GM19099 (cell line): Measurements from ENCODE around the gene LRRC46.

ENCODE experiments used
- POLR2A ChIP-seq: IDR thresholded peaks from 3 replicates; pipeline ENCODE4 v1.6.1; 2011; ENCODE audit warnings: low read depth; ENCODE audit not compliant: insufficient read length; ENCODE audit errors: extremely low read depth

The LRRC46 gene

DNA sequence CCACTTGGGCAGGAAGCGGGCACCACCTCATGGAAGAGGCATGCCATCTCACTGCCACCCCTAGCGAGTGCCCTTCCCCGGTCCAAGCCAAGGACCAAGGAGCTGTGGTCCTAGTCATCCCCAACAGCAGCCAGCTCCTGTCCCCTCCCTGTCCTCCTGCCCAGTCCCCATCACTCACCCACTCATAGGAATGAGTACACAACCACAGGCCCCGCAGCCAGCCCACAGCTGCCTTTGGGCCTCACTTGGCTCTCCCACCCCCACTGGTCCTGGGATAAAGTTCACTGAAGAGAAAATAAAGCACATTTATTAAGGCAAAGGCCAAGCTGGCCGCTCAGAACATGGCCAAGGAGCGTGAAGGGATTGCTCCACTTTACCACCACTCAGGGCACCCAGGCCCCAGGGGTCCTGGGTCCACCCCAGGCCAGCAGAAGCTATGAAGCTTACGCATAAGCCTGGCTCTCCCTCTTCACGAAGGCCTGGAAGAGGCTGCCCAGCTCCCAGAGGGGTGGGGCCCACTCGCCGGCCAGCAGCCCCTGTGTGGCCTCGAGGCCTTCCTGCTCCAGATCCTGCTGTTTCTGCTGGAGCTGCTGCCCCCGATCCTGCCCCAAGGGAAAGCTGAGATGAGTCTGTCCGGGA lies 6.0 kb downstream of the LRRC46 start:
- no peak for TF ChIP-seq POLR2A

DNA sequence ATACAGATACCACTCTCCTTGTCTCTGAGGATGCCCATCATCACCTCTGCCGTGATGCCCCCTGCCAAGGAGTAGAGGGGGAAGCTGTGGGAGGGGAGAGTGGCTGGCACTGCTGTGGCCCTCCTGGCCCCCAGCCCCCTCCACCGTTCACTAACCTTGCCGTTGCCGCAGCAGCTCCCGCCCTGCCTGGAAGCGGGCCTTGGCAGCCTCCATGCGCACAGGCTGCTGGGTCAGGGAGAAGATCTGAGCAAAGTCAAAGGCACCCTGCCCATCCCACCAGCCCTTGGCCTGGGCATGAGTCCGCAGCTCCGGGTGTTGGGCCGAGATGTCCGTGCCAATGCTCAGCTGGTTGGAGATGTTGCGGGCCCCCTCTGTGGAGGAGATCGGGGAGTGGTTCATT lies 7.2 kb downstream of the LRRC46 start:
- TF ChIP-seq POLR2A, result no peak

DNA sequence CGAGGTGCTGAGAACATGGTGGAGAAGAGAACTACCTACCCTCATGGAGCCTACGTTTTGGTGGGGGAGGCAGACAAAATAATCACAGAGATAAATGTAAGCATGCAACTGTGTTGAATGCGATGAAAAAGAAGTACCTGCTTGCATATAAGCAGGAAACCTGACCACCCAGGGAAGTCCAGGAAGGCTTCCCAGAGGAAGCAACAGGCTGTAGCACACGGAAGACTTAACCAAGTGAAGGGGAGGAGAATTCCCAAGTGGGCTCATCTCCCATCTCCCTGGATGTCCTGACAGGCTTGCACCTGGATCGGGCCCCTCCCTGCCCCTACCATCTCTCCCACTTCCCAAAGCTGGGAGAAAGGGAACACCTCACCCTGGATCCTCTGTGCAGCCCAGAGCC lies 7.6 kb downstream of the LRRC46 start:
- no peak for TF ChIP-seq POLR2A

DNA sequence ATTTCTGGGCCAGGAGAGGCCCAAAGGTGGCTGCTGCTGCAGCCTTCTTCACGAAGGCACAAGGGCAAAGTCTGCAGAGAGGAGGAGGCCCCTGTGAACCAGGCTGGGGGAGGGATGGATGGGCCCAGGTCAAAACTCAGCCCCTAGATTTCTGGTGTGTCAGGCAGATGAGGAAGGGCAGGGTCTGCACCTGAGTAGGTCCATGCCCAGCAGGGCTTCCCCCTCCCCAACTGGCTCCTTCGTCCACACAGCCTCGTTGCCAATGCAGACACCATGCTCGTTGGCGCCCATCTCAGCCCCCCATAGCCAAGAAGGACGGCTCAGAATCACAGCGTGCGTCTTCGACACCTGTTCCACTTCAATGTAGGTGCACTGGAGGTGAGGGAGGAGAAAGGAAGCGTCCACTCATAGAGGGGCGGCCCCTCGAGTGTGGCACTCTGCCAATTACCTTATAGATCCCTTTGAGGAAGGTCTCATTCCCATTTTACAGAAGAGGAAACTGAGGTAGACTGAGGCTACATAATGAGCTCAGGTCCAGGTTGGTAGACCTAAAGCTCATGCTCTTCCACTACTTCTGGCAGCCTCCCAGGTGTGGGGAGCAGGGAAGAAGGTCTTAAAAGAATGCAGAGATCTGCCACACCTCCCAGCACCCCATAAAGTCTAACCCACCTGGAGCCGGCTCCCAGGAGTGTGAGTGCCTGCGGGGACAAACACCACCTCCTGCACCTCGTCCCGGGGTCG lies 8.7 kb downstream of the LRRC46 start:
- no peak for TF ChIP-seq POLR2A

DNA sequence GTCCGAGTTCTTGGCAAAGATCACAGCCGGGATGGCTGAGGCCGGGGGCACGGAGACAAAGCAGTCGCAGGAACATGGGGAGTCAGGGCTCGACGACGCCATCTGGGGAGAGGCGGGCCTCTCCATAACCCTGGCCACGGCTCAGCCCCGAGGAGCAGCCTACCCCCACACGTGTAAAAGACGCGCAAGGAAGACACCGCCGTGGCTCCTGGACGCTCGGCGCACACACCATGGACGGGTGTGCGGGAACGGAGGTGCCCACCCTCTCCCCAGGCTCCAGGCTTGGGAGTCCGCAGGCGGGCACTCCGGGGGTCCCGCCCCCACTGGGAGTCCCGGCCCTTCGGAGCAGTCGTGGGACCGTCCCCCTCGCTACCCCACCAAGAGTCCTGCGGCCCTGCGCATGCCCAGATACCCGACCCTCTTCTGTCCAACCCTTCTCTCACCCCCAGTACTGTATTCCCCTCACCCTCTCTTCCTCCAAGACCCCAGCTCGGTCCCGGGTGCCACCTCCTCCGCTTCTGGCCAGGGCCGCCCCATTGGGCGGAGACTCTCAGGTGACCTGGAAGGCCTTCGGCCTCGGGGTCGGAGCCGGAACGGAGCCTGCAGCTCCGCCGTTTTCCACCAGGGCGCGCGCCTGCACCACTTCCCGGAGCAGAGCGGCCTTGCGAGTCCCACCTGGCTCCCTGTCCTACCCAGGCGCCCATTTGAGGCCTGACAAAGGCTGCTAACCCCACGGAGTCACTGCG lies 9.4 kb downstream of the LRRC46 start, which contains the start of gene SCRN2:
TSS of gene SCRN2 (minus strand) at position 532 of the 746 bp plus-strand sequence. CDS start at position 102, 430 bp downstream.
- TF ChIP-seq POLR2A, result peak; percentile 39

DNA sequence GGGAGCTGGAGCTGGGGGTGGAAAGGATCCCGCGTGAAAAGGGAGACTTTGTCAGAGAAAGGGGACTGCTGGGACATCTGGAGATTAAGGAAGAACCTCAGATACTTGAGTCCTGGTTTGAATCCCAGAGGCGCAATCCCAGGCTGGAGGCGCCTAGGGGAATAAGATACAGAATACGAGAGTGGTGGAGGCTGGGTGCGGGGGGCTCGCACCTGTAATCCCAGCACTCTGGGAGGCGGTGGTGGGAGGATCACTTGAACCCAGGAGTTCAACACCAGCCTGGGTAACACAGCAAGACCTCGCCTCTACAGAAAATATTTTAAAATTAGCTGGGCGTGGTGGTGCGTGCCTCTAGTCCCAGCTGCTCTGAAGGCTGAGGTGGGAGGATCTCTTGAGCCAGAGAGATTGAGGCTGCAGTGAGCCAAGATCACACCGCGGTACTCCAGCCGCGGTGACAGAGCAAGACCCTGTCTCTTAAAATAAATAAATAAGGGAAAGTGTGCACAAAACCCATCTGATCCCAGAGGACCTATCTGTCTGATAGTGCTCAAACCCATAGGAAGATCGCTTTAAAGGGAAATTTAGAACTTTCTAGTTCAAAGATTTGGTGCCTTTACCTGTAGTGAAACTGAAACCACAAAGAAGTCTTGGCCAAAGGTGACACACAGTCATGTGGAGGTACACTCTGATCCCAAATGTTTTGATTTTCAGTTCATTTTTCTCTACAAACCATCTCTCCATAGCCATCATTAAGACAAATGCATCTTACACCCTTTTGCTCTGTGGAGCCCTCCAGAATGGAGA lies 10.2 kb downstream of the LRRC46 start:
- TF ChIP-seq POLR2A, result no peak

DNA sequence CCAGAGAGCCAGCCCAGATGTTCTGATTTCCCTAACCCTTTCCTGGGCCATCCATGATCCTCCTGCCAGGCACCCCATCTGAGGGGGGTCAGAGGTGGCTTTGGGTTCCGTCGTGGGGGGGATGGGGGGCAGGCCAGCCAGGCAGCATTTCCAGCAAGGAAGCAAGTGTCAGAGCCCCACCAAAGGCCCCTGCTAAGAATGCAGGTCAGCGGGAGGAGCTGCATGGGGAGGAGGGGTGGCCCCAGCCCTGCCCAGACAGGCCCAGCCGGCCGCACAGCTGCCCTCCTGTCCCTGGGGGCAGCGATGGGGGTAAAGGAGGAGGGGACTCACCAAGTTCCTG lies 11.9 kb downstream of the LRRC46 start:
- no peak for TF ChIP-seq POLR2A

DNA sequence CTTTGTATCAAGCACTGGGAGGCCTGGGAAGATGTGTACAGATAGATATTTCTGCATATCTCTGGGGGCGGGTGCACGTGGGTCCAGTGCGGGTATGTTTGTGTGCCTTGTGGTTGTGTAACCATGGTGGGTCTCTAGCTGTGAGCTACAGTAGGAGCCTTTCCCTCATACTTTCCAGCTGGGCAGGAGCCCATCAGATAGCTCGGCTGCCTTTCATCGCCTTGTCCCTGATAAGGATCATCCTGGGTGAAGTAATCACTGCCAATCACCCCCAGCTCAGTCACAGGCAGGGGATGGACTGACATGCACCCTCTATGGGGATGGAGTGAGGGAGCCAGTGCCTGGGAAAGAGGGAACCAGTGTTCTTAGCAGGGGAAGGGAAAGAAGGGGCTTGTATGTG lies 12.8 kb downstream of the LRRC46 start:
- no peak for TF ChIP-seq POLR2A

DNA sequence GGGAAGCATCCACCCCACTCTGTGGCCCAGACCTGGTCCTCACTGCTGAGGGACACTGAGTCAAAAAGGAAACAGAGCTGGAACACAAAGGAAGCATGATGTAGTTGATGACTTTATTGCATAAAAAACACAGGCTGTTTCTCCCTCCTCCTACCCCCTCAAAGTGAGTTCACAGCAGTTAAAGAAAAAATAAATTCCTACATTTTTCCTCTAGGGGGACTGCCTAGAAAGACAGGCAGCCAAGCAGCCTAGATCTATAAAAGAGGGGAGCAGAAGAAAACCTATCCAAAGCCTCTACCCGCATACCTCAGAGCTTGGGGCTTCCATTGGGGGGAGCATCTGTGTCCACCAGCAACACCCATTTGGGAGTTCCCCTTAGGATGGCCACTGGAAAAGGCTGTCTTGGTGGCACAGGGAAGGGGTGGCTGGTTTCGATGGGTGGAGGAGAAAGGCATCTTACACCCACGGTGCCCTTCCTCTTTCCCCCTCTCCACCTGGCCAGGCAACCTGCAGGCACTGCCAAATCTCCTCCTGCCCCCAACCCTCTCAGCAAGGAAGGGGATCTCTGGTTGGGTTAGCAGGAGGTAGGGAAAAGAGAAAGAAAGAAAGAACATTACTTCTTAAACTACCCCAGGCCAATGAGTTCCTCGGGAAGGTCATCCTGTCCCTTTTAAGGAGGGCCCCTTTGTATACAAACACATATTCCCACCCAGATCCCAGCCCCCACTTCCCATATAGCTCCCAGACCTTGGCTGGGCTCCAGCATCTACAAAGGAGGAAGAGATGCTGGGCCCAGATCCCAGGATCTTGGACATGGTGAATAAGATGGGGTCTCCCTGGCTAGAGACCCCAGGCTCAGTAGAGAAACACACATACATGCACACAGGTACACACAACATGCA lies 13.6 kb downstream of the LRRC46 start:
- TF ChIP-seq POLR2A, result no peak

DNA sequence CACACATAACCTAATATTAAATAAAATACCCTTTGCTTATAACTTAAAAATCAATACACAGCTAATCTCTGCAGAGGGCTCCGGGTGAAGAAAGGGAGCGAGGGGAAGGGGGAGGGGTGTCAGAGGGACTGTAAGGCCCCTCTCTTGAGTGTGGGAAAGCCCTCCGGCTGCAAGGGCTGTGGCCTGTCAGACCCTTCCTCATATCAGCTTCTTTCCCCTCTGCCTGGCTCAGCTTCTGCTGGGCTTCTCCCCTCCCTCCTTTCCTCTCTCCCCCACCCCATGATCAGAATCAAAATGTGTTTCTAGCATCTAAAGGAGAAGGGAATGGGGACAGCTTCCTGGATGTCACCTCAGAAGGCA lies 14.2 kb downstream of the LRRC46 start:
- no peak for TF ChIP-seq POLR2A

DNA sequence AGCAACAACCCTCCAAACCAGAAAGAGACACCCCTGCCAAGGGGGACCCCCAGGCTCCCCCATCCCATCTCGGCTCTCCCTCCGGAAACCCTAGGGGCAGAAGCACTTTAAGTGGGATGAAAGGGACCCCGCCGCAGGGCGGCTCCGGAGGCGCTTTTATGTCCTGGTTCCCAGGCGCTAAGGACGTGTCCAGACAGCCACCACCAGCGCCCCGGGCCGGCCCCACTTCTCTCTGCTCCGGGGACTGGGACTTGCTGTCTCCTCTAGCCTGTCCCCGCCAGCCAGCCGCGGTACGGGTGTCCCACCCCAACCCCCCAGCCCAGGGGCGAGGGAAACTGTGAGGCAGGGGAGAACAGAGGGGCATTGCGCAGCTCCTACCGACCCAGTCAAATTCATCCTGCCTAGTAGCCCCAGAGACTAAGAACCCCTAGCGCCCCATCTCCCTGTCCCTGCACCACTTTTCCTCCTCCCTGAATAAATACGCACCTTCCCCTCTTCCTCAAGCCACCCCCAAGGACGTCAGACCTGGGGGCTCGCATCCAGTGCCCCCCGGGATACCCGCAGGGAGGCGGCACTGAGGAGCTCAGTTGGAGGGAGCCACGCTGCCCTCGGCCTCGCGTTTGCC lies 15.4 kb downstream of the LRRC46 start:
- no peak for TF ChIP-seq POLR2A

DNA sequence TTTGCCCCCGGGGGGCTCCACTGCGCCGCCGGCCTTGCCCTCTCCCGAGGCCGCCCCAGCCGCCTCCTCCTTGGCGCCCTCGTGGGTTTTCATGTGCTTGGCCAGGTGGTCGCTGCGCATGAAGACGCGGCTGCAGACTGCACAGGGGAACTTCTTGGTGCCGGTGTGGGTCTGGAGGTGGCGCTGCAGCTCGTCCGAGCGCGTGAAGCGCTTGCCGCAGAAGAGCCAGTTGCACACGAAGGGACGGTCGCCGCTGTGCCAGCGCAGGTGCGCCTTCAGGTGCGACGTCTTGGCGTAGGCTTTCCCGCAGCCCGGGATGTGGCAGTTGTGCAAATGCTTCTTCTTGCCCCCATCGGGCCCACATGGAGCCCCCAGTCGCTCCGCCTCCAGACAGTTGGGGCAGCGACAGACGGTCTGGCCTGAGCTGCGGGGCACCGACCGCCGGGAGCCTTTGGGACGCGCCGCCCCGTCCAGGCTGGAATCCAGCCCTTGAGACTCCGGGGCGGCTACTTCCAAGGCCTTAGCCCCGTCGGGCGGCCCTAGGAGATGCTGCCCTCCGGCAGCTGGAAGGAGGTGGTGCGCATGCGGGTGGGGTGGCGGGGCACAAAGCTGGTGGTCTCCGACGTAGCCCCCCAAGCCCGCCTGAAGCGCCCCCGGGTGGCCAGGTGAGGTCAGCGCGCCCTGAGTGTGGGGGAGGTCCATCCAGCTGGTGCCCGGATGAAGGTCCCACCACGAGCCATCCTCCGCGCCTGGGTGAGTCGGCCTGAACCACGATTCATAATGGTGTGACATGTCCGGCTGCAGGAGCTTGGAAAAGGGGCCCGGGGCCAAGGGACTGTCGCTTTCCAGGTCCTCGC lies 16.1 kb downstream of the LRRC46 start:
- TF ChIP-seq POLR2A, result no peak

DNA sequence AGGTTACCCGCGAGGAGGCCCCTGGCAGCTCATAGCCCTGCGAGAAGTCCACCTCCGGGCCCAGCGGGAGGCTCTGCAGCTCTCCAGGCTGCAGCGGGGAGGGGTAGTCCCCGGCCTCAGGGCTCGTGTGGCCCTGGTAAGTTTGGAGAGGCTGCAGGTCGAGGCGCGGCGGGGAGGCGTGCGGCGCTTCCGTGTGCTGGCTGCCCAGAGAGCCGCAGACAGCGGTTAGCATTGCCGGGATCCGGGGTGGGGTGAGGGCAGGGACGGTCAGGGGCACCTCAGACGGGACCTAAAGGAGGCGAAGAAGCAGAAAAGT lies 16.7 kb downstream of the LRRC46 start:
- no peak for TF ChIP-seq POLR2A
